Occipital lobe (tissue), 2 donors: ENCODE measurements around the gene TSR1. TPM values are rescaled to one million over a fixed set of nuclear protein-coding genes. Genes with fewer than 3 reads are reported as not detected.

Experiments
- DNase-seq: peaks from one replicate; lab custom pipeline; 2025; lab: John Stamatoyannopoulos, UW
- total RNA-seq: library from RNA; depleted of rRNA; stranded (reverse); fragments of >200 nt; gene quantifications from one replicate; pipeline ENCODE4 v1.2.3, GENCODE V29; 2014

TSR1 gene
- total RNA-seq, 1 donor from 2014 or later, result 26.5 TPM

GRCh38 chr17:2369039-2369438, 32.8 kb upstream of the TSR1 start:
- DNase-seq, result no peak

- no peak for DNase-seq
Measured at GRCh38 chr17:2368359-2368758, 32.1 kb upstream of the TSR1 start.

DNA sequence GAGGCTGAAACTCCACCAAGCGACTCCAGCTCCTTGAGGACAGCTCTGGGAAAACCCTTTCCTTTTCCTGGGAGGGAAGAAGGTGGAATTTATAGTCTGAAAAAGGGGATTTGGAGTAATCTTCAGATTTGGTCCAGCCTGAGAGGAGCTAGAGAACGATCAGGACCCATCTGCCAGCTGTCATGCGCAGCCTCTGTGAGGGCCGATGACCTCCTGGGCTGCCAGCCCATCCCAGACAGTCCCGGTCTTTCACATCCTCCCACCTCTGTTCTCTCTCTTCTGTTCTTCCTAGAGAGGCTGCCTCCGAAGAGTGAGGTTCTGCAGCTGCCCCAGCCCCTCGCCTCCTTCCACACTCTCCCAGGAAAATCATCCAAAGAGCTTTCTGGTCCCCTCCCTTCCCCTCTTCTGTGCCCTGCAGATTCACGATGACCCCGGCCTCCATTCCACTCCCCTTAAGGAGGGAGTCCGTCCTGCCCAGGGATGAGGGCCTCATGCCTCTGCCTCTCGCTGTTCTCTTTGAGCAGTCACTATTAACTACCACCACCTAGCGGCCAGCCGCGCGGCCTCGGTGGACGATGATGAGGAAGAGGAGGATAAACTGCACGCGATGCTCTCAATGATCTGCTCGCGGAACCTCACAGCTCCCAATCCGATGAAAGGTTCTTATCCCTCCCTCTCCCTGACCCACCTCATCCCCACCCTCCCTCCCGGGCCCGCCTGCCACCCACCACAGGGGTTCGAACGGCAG, 30.7 kb upstream of the TSR1 start:
- no peak for DNase-seq

DNA sequence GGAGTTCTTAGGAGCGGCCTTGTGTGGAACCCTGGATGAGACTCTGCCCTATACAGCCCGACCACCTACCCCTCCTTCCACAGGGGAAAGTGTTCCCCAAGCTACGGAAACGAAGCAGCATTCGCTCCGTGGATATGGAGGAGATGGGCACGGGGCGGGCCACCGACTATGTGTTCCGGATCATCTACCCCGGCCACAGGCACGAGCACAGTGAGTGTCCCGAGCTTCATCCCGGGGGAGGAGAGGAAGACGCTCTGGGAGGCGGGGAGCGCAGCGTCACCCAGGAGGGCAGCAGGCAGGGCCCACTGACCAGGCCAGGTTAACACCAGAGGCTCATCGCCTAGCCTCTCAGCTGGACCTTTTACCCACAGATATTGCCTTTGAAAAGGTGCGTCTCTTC, 28.9 kb upstream of the TSR1 start:
- DNase-seq, result no peak

GRCh38 chr17:2364763-2365116, 28.5 kb upstream of the TSR1 start:
- no peak for DNase-seq

DNA sequence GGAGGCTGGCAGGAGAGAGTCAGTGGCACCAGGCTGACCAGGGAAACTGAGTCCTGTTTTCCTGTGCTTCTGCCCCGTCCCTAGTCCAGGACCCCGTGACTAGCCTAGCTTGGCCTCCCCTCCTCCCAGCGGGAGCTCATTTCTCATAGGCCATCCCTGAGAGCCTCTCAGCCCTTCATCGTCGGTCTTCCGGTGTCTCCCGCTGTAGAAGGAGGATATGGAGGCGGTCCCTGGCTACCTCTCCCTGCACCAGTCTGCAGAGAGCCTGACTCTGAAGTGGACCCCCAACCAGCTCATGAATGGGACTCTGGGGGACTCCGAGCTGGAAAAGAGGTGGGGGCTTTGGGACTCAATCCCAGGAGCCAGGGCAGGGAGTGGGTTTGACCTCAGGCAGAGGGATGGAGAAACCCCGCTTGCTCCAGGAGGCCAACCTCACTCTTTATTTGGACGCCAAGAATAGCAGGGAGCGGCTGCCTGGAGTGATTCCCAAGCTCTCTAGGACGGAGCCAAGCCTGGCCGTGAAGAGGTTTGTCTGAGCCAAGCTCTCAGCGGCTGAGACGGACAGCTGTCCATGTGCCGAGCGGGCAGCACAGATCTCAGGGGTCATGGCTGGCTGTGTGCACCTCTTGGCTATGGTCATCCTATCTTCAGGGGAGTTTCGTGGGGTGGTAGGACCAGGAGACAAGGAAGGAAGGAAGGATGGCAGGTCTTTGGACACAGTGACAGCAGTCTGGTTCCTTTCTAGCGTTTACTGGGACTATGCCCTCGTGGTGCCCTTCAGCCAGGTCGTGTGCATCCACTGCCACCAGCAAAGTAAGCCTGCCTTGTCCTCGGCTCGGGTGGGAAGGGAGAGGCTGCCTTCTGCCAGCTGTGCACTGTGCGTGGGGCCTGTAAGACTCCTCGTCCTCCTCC, 27.9 kb upstream of the TSR1 start:
- no peak for DNase-seq

DNA sequence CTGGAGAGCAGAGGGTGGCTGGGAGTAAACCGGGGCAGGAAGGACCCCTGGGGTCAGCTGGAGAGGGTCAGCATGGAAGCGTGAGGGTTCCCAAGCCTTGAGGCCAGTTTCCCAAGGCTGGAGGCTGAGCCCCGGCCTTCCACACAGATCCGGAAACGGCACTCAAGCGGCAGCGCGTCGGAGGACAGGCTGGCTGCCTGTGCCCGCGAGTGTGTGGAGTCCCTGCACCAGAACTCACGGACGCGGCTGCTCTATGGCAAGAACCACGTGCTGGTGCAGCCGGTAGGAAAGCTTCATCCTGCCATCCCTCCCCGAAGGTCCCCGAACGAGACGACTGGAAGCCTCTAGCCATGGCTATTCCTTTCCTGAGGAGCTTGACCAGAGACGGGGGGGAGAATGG, 27.1 kb upstream of the TSR1 start:
- no peak for DNase-seq

DNA sequence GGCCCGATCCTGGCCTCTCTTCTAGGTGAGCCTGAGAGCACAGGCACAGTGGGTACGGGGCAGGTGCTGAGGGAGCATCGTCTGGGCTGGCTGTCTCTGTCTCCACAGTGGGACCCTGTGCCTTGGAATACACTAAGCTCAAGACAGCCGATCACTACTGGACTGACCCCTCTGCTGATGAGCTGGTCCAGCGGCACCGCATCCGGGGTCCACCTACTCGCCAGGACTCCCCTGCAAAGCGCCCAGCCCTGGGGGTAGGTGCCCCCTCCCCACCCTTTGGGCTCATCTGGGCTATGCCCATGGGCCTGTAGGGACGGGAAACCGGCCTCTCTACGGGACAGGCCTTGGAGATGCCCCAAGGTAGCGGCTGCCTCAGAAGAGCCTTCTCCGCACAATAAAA, 26.6 kb upstream of the TSR1 start:
- DNase-seq, result no peak

DNA sequence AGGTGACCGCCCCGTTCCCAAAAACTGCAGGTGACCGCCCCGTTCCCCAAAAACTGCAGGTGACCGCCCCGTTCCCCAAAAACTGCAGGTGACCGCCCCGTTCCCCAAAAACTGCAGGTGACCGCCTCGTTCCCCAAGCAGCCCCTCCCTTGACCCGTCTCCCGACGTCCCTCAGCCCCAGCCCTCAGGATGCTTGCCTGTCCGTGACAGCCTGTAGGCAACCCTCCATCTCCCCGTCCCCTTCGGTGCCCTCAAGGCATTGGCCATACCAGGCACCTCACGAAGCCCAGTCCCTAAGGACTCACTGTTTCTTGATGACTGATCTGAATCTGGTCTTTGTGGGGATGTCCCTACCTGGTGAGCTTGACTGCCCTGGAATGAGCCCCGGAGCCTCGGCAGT, 26.2 kb upstream of the TSR1 start:
- DNase-seq, result no peak

GRCh38 chr17:2362016-2362415, 25.8 kb upstream of the TSR1 start:
- DNase-seq, result no peak

DNA sequence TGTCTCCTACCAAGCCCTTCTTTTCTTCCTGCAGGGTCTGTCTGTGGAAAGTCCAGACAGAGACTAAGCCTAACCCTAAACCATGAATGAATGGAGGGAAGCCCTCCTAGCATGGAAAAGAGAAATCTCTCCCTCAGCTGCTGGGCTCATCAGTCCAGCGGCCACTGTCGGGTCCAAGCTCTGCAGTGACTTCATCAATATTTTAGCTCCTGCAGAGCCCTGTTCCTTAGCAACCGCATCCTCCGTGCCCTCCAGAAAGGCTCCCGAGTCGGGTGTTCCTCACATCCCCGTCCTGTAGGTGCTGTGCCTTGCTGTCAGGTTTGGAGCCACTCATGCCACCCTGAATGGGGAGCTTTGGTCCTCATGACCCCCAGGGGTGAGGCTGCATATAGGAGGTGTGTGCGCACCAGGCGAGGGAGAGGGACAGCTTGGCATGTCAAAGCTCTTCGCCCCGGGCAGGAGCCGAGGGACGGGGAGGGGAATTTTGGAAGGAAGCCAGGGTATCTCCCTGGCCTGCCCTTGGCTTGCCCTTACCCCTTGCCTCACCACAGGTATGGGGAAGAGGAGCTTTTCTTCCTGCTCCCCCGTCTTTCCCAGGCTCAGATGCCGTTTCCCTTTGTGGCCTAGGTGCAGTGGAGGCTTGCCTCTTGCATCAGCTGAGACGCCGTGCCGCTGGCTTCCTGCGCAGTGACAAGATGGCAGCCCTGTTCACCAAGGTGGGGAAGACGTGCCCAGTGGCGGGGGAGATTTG, 24.9 kb upstream of the TSR1 start:
- no peak for DNase-seq

DNA sequence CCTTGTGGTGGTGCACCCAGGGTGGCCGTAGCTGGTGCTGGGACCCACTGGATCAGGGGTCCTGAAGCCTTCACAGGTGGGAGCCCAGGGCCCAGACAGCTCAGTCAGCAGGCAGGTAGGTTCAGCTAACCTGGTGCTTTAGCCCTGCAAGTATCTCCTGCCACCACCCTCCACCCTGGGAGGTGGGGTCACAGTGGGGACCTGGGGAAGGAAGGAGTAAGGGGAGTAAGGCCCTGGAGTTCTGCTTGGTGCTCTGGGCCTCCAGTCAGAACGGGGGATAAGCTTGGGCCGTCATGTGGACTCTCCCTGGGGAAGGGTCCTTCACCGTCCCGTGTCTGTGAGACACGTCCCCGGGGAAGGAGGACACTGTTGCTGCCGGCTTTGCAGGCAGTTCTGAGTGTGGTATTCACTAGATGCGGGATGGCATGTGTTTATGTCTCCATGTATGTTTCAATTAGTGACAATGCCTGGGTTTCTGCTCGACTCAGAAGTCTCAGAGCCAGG, 21.7 kb upstream of the TSR1 start:
- no peak for DNase-seq

- DNase-seq, result no peak
Measured at GRCh38 chr17:2357237-2357636, 21.0 kb upstream of the TSR1 start.

GRCh38 chr17:2354311-2354710, 18.1 kb upstream of the TSR1 start:
- no peak for DNase-seq

DNA sequence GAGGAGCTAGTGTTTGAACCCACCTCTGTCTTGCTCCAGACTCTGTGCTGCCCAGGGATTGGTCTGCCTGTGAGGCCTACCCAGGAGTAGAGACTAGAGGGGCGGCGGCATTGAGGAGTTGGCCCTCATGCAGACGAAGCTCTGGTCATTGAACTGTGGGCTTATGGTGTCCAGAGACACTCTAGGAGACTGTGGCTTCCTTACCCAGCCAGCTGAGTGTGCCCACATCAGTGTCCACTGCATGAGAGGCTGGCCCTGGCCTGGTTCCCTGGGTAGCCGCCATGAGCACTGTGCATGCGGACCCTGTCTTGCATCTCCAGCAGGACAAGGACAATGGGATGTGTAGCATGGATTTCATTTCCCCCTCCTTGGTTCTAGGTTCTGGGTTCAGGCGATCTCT, 15.0 kb upstream of the TSR1 start:
- no peak for DNase-seq

GRCh38 chr17:2347805-2348685, 11.8 kb upstream of the TSR1 start:
- peak; percentile 32 for DNase-seq

- no peak for DNase-seq
Measured at GRCh38 chr17:2346475-2346874, 10.2 kb upstream of the TSR1 start.

DNA sequence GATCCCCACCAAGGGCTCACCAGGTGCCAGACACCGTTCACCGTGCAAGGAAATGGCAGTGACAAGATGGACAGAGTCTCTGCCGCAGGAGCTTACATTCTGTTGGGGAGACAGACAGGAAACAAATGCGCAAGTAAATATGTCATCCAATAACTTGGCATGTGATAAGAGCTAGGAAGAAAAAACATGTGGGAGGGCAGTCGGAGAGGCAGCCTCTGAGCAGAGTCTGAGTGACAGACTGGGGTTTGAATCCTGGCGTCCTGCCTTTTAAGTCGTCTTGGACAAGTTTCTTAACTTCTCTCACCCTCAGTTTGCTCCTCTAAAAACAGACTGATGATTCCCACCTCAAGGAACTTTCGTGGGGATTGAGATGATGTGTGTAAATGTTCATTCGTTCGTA, 8.3 kb upstream of the TSR1 start:
- no peak for DNase-seq

DNA sequence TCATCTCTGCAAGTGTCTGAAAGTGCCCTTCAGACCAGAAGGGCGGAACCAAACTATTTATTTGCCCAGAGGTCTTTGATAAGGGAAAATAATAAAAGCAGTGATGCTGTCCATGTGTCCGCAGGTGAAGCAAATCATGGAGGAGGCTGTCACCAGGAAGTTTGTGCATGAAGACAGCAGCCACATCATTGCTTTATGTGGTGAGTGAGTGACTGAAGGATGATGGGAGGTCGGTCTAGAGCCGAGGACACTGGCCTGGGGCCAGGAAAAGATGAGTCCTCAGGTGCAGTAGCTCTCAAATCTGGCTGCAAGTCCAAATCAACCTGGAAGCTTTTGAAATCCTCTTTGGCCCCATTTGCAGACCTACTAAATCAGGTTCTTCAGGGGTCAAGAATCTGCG, 7.2 kb upstream of the TSR1 start:
- no peak for DNase-seq

DNA sequence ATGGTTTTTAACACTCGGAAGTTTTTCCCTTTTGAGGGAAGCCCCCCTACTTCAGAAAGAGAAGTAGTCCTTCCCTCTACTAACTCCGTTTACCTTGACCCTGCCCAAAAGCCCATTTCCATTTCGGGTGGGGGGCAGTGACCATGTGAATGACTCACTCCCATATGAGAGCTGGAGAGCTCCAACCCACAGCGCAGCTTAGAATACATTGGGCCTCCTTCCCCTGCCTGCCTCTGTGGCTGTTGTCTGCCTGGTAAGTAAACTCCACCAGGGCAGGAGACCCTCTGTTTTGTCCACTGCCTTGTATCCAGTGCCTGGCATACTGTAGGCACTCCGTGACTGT, 2.0 kb upstream of the TSR1 start:
- no peak for DNase-seq
